Activated CD4-positive, alpha-beta T cell treated with anti-CD3 and anti-CD28 coated beads, Interleukin-2, amount 50 U/mL, for 1 hour (primary cell): ENCODE measurements around the gene TNNC1.

Experiments
- DNase-seq: peaks from one replicate; pipeline ENCODE4 v3.0.0-alpha.2; 2020

Gene TNNC1

DNA sequence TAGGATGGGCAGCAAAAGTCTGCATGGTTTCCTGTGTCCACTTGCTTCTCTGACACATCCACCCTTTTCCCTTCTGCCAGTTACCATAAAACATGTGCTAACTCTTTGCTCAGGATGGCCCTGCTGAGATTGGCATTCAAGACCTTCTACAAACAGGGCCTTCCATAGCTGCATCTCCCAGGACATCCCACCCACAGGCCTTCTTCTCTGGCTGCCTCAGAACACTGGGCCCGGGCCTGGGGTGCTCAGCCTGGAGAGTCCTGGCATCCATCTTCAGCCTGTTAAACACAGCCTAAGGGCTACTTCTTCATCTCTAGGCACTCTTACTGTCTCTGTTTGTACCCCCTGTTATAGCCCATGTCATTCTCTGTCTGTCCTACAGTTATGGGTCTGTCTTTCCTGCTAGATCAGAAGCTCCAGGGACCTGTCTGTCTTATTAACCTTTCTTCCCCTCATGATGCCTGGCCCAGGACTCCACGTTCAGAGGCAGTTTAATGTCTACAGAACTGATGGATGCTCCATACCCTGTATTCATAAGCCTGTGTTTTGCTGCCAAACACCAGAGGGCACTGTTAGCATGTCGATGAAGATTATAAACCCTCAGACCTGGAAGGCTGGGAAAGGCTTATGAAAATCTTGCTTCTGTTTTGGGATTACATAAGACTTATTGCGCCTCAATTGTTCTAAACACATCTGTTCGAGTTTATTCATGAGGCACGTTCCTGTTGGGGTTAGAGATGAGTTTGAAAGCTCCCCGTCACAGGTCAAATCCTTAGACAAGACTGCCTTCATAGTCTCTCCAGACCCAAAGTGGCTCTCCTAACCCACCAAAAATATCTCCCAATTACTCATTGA lies 25.5 kb downstream of the TNNC1 start:
- peak; percentile 24 for DNase-seq

DNA sequence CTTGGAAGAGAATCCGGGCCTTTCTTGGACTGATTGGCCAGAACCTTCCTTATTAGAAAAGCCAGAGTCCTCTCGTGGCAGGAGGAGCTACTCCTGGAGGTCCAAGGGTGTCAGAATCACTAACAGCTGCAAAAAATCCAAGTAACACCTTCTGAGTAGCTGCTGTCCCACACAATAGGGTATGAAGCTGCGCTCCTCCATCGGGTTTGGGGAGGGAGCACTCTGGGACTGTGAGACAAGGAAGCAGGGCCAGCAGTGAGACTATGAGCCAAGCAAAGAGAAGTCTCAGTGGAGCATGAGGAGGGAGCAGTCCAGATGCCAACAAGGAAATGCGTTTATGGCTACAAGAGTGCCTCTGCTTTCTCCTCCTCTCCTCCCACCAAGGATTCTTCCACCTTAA lies 30.7 kb downstream of the TNNC1 start:
- DNase-seq, result no peak

DNA sequence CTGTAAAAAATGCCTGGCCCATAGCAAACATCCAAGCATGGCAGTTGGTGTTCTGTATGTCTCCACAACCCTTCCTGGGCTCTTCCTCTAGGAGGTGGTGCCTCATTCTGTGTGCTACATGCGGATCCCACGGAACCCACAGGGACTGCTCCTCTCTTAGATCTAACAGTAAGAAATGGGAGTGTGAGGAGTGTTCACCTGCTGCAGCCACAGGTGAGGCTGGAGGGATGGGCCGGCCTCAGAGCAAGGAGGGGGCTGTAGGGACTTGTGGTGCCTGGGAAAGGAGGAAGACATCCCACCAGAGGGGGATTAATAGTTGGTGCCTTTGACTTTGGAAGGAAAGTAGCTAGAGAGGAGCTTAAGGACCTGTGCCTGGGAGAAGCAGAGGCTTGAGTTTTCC lies 31.2 kb downstream of the TNNC1 start:
- no peak for DNase-seq

- no peak for DNase-seq
These were observed 33.5 kb downstream of the TNNC1 start for GRCh38 chr3:52420388-52420787.

DNA sequence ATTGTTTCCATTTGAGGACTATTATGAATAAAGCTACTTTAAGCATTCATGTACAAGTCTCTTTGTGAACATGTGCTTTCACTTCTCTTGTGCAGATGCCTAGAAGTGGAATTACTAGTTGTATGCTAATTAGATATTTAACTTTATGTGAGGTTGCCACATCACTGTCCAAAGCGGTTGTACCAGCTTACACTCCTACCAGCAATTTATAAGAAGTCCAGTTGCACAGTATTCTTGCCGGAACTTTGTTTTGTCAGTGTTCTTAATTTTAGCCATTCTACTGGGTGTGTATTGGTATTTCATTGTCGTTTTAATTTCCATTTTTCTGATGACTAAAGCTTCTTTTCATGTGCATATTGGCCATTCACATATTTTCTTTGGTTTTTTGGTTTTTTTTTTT lies 38.0 kb downstream of the TNNC1 start:
- DNase-seq, result no peak

DNA sequence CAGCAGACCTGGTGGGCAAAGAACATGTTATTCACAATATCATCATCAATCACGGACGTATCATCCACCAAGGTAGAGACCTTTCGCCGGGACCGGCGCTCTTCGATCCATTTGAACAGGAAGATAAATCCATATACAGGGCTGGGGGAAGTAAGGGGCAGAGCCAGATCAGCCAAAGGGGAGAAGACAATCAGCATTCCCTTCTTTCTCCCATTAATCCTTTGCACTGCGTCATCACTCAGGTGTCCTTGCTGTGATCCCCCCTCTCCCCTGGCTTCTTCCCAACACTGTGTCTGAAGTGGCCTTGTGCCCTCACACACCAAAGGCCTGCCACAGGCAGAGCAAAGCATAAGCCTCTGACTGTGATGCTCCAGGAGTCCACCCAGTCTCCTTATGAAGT lies 45.4 kb downstream of the TNNC1 start:
- DNase-seq, result no peak

GRCh38 chr3:52407779-52408178 lies 46.1 kb downstream of the TNNC1 start:
- no peak for DNase-seq

GRCh38 chr3:52406791-52407510 lies 46.9 kb downstream of the TNNC1 start:
- no peak for DNase-seq

GRCh38 chr3:52406231-52406661 lies 47.6 kb downstream of the TNNC1 start:
- no peak for DNase-seq

DNA sequence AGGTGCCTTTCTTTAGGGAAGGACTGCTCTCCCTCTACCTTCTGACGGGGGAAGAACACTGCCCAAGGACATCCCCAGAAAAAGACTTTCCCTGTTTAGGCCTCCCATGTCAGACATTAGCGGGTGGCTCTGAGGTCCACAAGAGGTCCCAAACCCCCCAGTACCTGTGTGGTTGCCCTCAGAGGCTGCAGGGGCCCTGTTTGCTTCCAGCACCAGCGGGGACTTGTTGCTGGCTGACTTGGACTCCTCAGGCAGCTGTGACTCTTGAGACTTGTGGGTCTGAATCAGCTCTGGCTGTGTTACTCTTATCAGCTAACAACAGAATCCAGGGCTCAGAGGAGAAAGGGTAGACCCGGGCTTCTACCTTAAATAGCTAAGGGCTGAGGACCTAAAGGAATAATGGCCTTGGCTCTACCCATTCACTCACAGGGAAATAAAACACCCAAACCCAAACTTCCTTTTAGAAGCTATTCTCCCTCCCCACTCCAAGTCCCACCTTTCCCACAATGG lies 48.2 kb downstream of the TNNC1 start:
- no peak for DNase-seq

DNA sequence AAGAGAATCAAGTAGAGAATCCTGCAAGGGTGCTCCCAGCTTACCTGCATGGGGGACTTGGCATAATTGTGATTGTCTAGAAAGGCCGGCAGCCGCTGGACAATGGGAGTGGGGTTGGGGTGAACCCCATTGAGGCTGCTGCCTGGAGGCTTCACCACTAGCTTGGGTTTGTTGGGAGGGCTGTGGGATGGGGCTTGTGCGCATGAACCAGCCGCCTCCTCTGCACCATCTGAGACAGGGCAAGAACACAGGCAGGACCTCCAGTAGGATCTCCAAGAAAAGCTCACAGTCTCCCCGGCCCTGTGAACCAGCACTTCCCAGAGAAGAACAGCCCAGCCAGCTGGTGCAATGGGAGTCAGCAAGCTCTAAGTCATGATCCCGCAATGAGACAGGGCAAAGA lies 48.8 kb downstream of the TNNC1 start:
- no peak for DNase-seq

DNA sequence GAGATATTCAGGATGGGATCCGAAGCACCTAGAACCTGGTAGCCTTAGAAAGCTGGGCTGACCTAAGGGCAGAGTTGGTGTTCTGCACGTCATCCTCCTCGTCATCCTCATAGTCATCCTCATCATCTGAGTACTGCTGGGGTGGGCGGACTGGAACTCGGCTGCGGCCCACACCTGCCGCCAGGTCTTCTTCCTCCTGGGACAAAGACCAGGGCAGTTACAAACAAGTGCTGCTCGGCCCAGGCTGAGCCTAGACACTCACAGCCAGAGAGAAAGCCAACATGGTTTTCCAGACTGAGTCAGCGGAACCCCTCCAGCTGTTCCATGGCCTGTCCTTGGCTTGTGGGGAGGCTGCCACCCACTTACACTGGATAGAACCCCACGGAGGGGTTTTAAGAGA lies 49.5 kb downstream of the TNNC1 start:
- no peak for DNase-seq

DNA sequence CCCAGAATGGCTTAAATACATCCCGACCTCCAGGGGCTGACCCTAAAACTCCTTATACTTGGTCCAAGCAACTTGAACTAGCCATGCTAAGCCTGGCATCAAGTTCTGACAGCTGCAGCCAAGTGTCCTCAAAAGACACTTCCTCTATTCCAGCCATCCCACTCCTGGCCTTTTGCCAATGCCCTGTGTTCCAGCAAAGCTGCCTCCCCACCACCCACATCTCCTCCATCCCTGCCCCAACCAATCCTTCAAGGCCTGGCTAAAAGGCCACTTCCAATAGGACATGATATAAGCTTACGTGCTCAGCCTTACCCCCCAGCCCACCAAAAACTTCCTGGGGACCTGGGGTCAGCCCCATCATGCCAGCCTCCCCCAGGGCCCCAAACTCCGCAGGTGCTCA lies 49.9 kb downstream of the TNNC1 start:
- DNase-seq, result no peak

GRCh38 chr3:52403271-52403841 lies 50.5 kb downstream of the TNNC1 start:
- DNase-seq, result no peak

DNA sequence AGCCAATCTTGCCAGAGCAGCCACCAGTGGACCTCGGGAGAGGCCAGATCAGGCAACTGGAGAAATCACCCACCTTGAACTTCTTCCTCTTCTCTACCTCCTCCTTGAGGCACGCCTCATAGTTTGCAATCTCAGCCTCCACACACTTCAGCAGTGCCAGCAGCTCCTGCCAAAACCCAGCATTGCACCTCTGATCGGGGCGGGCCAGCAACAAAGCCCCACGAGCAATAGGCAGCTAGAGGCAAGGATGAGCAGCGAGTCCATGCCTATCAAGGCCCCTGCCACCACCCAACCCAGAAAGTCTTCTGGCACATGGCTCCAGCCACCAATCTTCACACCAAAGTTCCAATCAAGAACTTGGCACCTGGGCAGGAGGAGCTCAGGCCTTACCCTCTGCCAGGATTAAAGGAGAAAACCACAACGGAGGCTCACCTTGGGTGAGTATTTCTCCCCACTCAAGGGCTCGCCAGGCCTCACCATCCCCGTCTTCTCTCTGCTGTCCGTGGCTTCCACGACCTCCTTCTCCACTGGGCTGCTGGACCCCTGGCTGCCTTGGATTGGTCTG lies 51.1 kb downstream of the TNNC1 start:
- DNase-seq, result no peak

DNA sequence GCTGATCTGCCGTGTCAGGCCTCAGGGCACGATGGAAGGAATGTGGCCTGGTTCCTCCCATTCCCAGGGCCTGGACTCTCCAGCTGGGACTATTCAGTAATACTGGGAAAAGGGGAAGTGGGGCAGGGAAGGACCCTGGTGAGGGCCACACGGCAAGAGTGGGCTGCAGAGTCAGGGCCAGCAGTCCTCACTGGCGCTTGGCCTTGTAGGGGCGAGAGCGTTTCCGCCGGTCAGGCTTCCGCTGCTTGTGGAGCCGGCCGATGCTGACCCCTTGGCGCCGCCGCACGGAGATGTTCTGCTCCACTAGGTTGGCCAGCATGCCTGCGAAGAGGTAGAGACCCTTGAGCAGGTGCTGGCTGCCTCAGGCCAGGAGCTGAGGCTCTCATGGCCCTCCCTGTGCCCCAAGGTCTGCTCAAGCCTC lies 51.7 kb downstream of the TNNC1 start:
- no peak for DNase-seq

- no peak for DNase-seq
These were observed 52.3 kb downstream of the TNNC1 start for GRCh38 chr3:52401551-52401950.
